HG03439 (cell line): ENCODE results near the gene PRKRA.
A peak's percentile ranks its signal among the peaks of the same experiment; 100 is the strongest.
"Not testable (repeated sequence)": the region's sequence is repeated elsewhere in the genome, so short reads cannot be mapped to it uniquely, and the experiment has no call there.

Source experiments
- ATAC-seq: cut with Tn5 transposase; IDR thresholded peaks from one replicate; pipeline ENCODE4 v1.9.1; 2021; ENCODE audit warnings: mild to moderate bottlenecking, moderate library complexity; ENCODE audit not compliant: unreplicated experiment

Gene PRKRA

DNA sequence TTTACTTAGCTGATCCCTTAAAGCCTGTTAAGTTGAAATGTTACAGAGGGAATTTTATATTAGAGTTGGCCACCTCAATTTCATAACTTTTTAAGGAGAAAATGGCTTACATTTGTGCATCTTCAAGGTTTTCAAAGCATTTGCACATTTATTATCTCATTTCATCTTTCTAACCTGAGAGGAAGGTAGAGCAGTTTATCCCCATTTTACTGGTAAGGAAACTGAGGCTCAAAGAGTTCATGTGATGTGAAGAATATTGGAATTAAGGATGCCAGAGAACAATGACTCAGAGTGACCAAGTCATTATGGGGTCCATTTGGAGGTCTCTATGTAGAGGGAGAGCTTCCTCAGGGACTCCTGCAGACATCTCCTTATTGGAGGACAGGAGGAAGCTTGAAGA is 35.0 kb downstream of the PRKRA start:
- ATAC-seq, result no peak

- ATAC-seq, result peak; percentile 86
Observed at GRCh38 chr2:178414266-178415247, 36.4 kb downstream of the PRKRA start.

DNA sequence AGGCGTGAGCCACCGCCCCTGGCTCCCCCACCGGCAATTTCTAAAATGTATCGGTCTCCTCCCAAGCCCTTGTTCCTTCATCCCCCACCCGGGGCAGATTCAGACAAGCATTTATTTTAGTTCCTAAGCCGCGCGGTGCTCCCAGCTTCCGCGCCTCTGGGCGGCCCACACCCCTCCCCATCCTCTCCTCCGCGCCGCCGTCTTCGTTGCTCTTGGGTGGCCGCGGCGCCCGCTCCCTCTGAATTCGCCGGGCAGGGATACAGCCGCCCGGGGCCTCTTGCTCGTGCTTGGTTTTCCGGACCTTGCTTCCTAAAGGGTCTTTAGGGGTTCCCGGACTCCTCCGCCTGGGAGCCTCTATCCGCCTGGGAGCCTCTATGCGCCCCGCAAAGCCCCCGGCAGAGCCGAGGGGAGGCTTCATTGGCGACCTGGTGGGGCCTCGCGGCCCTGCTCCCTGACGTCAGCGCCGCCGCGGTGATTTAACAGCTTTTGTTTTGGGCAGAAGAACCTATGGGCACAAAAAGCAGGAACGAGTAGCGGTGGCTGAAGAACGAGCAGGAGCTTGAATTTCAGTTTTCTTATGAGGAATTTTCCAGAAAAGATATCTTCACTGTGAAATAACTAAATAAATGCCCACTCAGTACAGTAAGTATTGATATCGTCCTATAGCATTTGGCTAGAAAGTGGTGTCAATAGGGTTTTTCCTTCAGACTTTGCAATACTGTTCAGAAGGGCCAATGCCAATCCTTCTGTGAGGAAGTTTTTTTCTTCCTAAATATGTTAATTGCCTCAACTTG is 37.3 kb downstream of the PRKRA start:
- peak; percentile 85 for ATAC-seq

DNA sequence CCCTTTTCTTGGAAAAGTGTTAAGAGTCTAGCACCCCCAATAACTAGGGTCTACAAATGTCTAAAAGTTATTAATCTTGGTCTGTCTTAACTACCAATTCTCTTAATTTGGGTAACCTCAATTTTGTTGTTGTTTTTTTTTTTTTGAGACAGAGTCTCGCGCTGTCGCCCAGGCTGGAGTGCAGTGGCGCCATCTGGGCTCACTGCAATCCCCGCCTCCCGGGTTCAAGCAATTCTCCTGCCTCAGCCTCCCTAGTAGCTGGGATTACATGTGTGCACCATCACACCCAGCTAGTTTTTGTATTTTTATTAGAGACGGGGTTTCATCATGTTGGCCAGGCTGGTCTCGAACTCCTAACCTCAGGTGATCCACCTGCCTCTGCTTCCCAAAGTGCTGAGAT is 38.5 kb downstream of the PRKRA start:
- not testable (repeated sequence) for ATAC-seq

DNA sequence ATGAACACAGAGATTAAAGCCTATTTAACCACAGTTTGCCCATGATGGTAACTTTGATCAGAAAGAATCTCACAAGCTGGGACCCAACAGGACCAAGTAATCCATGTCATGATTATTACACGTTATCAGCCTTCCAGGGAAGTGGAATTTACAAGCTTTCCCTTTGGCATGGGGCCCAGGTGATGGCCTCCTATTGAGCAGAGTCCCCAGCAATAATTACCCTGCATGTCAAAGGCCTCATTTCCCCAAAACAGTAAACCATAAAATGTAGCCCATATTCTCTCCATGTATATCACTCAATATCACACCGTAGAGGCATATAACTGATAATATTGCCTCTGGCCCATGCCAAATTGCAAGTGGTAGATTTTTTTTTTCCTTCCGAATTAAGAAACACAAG is 38.9 kb downstream of the PRKRA start:
- no peak for ATAC-seq

DNA sequence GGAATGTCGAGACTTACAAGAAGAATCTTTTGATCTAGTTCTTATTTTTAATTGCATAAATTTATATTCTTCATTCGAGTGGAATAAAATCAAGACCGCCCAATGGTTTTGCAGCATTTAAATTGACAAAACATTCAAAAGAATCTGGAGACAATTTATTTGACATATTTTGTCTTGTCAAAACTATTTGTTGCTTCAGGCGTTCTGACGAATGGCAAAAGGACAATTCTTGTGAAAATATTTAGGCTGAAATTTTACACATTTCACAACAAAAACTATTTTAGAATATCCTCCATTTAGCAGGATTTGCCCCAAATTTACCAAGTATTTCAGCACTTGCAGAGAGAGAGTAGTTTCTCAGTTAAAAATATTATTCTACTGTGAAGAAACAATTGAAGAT is 41.7 kb downstream of the PRKRA start:
- ATAC-seq, result no peak

DNA sequence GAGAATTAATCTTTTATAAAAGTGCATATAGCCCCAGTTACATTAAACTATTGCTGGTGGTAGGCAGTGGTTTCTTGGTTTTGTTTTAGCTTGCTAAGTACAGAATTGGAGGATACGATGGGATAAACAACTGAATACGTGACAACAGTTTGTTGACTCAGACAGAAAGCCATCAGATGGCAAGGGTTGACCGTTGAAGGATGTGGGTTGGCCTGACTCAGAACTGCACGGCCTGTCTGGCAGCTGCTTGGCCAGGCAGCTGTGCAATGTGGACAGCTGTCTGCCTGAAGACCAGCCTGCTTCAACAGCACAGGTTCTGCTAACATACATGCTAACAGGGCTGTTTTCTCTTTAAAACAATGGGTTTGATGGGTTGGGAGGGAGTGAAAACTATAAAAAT is 46.6 kb downstream of the PRKRA start:
- peak; percentile 100 for ATAC-seq

- ATAC-seq, result peak; percentile 40
Observed at GRCh38 chr2:178403671-178404306, 47.2 kb downstream of the PRKRA start.

DNA sequence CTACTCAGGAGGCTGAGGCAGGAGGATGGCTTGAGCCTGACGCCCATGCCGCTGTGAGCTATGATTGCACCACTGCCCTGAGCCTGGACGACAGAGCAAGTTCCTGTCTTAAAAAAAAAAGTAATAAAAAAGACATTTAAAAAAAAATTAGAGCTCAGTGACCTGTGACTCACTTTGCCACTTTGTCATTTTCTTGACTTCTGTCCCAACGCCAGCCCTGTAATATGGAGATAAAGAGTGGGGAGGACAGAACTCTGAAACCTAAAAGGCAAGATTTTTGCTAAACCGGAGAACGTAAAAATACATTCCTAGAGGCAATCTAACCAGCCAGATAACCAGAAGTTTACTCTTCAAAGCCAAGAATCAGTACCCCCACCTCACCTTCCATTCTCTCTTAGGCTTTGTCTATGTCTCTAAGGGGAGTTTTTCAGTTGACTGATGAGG is 49.0 kb downstream of the PRKRA start:
- ATAC-seq, result no peak

GRCh38 chr2:178397002-178397605 is 53.9 kb downstream of the PRKRA start:
- peak; percentile 90 for ATAC-seq

GRCh38 chr2:178395941-178396570 is 54.9 kb downstream of the PRKRA start:
- no peak for ATAC-seq

DNA sequence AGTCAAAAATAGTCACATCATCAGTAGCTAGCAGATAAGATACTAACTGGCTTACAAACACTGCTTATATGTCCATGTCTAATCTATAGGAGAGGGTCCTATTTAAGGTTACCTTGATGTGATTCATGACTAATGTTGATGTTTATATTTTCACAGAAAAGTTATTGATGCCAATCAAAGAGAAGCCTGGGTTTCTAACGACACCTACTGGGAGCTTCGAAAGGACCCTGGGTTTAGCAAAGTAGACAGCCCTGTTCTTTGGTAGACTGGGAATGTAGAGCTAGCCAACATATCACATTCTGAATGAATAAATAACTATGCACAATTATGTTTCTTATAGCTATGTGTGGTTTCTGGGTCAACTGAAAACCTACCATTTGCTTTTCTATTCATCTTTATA is 55.7 kb downstream of the PRKRA start:
- no peak for ATAC-seq

GRCh38 chr2:178394859-178395258 is 56.1 kb downstream of the PRKRA start:
- no peak for ATAC-seq

DNA sequence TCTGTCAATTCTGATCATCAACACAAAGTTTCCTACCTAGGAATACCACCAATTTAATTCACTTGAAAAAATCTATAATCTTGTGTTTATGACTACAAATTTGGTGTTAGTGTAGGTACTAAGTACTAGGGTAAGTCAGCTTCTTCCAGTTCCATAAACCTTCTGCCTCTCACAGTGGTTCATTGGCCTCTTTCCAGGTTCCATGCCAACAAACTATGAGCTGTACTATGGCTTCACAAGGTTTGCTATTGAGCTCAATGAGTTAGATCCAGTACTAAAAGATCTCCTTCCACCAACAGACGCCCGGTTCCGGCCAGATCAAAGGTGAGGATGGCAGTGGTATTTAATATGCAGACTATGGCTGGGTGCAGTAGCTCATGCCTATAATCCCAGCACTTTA is 58.8 kb downstream of the PRKRA start:
- no peak for ATAC-seq

DNA sequence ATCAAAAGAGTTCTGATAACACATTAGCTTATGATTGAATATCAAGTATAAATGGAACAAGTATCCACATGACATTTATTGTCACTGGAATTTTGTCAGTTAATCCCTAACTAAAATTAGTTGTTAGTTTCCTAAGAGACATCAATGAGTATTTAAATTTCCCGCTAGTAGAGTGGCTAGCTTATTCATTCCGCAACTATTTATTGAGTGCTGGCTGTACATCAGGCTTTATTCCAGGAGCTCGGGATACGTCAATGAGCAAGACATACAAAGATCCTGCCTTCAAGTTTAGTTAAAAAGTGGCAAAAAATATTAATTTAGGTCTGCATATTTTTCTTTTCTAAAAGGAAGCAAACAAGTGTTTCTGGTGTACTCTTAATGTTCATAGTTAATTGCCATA is 59.3 kb downstream of the PRKRA start:
- no peak for ATAC-seq

DNA sequence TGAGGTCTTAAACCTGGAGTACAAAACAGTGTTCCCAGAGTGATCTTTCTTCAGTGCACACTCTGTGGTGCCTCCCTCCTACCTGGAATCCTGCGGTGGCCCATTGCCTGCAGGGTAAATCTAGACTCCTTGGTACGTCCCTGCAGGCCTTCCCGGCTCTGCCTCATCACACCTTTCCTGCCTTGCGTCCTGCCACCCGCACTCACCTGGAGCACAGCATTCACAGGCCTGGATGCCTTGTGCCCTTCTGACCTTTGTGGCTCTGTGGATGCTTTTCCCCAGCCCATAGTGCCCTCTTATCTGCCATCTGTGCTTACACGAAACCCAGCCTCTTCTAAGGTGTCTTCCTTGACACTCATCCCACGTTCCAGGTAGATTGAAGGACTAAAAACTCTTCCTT is 62.7 kb downstream of the PRKRA start:
- no peak for ATAC-seq

DNA sequence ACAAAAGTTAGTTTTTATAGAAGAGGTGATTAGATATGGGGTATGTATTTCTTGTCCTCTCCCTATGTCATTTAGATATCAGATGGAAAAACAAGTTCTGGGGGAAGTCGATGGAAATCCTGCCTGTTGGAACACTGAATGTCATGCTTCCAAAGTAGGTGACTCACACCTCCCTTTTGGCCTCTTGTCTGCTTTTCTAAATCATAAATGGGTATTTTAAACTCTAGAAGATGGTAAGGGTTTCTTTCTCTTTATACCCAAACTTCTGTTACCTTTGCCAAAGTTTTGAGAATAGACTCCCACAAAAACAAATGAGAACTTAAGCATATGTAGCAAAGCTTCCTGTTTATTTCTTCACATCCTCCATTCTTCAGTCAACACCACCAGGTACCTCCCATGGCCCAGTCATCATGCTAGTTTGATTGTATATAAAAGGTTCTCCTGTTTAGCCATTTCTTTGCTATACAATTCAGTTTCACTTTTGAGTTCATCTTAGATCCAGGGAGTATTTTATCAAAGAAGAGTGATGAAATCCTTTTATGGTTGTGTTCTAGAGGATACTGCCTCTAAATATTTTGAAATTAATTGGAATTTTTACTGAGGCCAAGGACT is 63.9 kb downstream of the PRKRA start:
- no peak for ATAC-seq

DNA sequence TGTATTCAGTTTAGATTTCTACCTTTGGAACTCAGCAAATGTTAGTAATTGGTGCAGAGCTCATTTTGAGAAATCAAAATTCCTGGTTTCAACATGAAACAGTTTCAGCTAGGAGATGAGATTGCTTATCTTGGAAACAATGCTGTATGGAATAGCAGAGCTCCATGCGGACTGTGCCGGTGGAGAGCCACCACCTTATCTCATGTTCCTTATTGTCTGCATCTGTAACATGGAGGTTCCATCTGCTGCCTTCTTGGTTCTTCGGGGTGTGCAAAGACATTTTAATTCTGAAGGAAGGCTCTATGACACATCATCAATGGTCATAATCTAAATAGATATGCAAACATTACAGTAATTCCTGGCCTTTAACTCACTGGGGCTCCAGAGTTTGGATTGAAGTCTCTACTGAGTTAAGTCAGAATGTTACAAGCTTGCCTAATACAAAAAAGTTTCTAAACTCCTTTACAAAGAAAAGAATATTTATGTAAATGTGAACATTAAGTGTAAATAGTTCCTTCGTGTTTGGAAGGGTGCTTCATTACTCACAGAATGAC is 65.3 kb downstream of the PRKRA start:
- no peak for ATAC-seq

DNA sequence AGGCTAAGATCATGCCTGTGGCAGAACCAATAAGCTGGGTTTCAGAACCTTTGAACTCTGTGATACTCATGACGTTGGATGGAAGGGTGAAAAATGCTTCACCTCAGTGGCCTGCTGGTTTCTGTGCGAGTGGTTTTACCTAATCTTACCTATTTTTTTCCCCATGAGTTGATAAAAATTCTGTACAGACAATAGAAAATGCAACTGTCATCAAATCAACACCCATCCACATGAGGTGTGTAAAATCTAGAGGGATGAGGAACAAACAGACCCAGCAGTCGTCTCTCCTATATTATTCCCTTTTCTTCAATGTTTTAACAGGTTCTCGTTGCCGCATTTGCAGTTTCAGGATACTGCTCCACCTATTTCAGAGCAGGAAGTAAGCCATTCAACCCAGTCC is 67.3 kb downstream of the PRKRA start:
- no peak for ATAC-seq
